DND-41 (cell line): ENCODE results near the gene DSN1.

ENCODE experiments used
- ATAC-seq: fragments of 200-7000 bp; cut with Tn5 transposase; 3 replicates; pipeline ENCODE4 v1.9.1; 2021; ENCODE audit warnings: low read depth; ENCODE audit not compliant: insufficient read depth
- DNase-seq: peaks from one replicate; pipeline ENCODE4 v3.0.0-alpha.2; 2020
- H2AFZ ChIP-seq: 2 replicates; pipeline ENCODE4 v1.6.0; 2012; ENCODE audit warnings: low read depth, low read length
- H3K27ac ChIP-seq: 2 replicates; pipeline ENCODE4 v1.5.1; 2012; ENCODE audit warnings: low read length, inconsistent platforms
- H3K27me3 ChIP-seq: fragments of 200-600 bp; sonication (generic); 2 replicates; pipeline ENCODE4 v1.6.0; 2012; ENCODE audit warnings: low read length, mild to moderate bottlenecking, inconsistent platforms; ENCODE audit not compliant: insufficient read depth, poor library complexity
- H3K36me3 ChIP-seq: 2 replicates; pipeline ENCODE4 v1.5.1; 2012; ENCODE audit warnings: low read length, inconsistent platforms; ENCODE audit not compliant: insufficient read depth
- H3K4me1 ChIP-seq: 2 replicates; pipeline ENCODE4 v1.5.1; 2012; ENCODE audit warnings: mild to moderate bottlenecking, low read length; ENCODE audit not compliant: insufficient read depth
- H3K4me2 ChIP-seq: 2 replicates; pipeline ENCODE4 v1.6.0; 2012; ENCODE audit warnings: mild to moderate bottlenecking, moderate library complexity, low read length, inconsistent platforms; ENCODE audit not compliant: insufficient read depth
- H3K4me3 ChIP-seq, 2 experiments: fragments of 200-600 bp in 1 of 2; shearing (Covaris generic) in 1 of 2; 2 replicates each; pipeline ENCODE4 v1.5.1; 2012 to 2016; ENCODE audit warnings: inconsistent platforms in 2 of 2, low read length in 2 of 2, mild to moderate bottlenecking in 2 of 2, low read depth in 1 of 2, moderate library complexity in 1 of 2
- H3K79me2 ChIP-seq: 2 replicates; pipeline ENCODE4 v1.6.0; 2012; ENCODE audit warnings: low read length, inconsistent platforms; ENCODE audit not compliant: insufficient read depth
- H3K9ac ChIP-seq: 2 replicates; pipeline ENCODE4 v1.6.0; 2012; ENCODE audit warnings: low read depth, mild to moderate bottlenecking, inconsistent platforms, low read length, moderate library complexity
- H3K9me3 ChIP-seq: 2 replicates; pipeline ENCODE4 v1.5.1; 2012; ENCODE audit warnings: low read length, moderate library complexity, mild to moderate bottlenecking, inconsistent platforms; ENCODE audit not compliant: insufficient read depth, severe bottlenecking
- H4K20me1 ChIP-seq: 2 replicates; pipeline ENCODE4 v1.6.0; 2012; ENCODE audit warnings: low read length; ENCODE audit not compliant: insufficient read depth
- CTCF ChIP-seq: IDR thresholded peaks from 2 replicates; pipeline ENCODE4 v1.5.1; 2012; ENCODE audit warnings: borderline replicate concordance, low read length, moderate library complexity, mild to moderate bottlenecking; ENCODE audit not compliant: poor library complexity, severe bottlenecking; ENCODE audit errors: extremely low read depth
- EZH2 ChIP-seq: IDR thresholded peaks from 3 replicates; pipeline ENCODE4 v1.6.1; 2012; ENCODE audit warnings: borderline replicate concordance, low read depth, mild to moderate bottlenecking, moderate library complexity, low read length, inconsistent platforms; ENCODE audit not compliant: severe bottlenecking

The DSN1 gene

GRCh38 chr20:36812594-36813463, 39.3 kb upstream of the DSN1 start:
- no peaks in the 10 kb centered on the region for H3K79me2 ChIP-seq
- H2AFZ ChIP-seq = no peak overlapping the region
- no peaks in the 10 kb centered on the region for H3K27me3 ChIP-seq
- H3K27ac ChIP-seq = no peak overlapping the region
- TF ChIP-seq EZH2 = no peak
- TF ChIP-seq CTCF = no peak
- H3K4me2 ChIP-seq = no peak overlapping the region
- no peak for ATAC-seq
- peaks cover 86% of the 10 kb centered on the region for H3K36me3 ChIP-seq
- no peak for DNase-seq
- no peak overlapping the region for H3K4me3 ChIP-seq
- H3K9ac ChIP-seq = no peak overlapping the region
- H4K20me1 ChIP-seq = peaks cover 11% of the 10 kb centered on the region; the same call in 1 of the 2 replicates
- no peaks in the 10 kb centered on the region for H3K9me3 ChIP-seq
- H3K4me1 ChIP-seq = no peaks in the 10 kb centered on the region

- peak; percentile 91 for TF ChIP-seq CTCF
- TF ChIP-seq EZH2 = no peak
- Histone ChIP-seq H3K9me3 (no peaks in the 10 kb centered on the region), H3K27me3 (no peaks in the 10 kb centered on the region), H3K4me1 (no peaks in the 10 kb centered on the region), H3K36me3 (peaks cover 88% of the 10 kb centered on the region), H4K20me1 (0 out of 2 replicates have a peak, but pooled peaks cover 7% of the 10 kb centered on the region), H3K4me3 (no peak overlapping the region), H3K27ac (no peak overlapping the region), H3K4me2 (no peak overlapping the region), H3K79me2 (no peaks in the 10 kb centered on the region), H2AFZ (no peak overlapping the region), H3K9ac (no peak overlapping the region)
- ATAC-seq (peak; percentile 86), DNase-seq (peak; percentile 74)
Measured at GRCh38 chr20:36808317-36809257, 35.0 kb upstream of the DSN1 start.

DNA sequence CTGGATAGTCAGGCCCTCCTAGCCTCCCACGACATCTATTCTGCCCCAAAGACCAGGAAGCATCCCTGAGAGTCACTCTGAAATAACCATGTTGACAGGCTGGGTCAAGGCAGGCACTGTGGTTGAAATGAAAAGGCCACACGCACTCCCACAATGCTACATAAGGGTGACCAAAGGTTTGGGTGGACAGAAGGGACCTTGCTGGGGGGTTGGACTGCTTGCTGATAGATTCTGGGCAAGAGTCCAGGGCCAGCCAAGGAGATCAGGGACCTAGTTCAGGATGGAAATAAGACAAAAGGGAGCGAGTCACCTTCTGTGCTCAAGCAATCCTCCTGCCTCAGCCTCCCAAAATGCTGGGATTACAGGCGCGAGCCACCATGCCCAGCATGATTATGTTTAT, 32.5 kb upstream of the DSN1 start:
- Histone ChIP-seq H2AFZ (no peak overlapping the region), H3K9me3 (no peaks in the 10 kb centered on the region), H3K27me3 (no peaks in the 10 kb centered on the region), H3K4me1 (no peaks in the 10 kb centered on the region), H4K20me1 (0 out of 2 replicates have a peak, but pooled peaks cover 7% of the 10 kb centered on the region), H3K36me3 (peaks cover 86% of the 10 kb centered on the region), H3K27ac (no peak overlapping the region), H3K79me2 (no peaks in the 10 kb centered on the region), H3K4me2 (no peak overlapping the region), H3K4me3 (no peak overlapping the region), H3K9ac (no peak overlapping the region)
- TF ChIP-seq CTCF (no peak), EZH2 (no peak)
- DNase-seq = no peak
- ATAC-seq = no peak
